ENCODE results near the gene DHCR24. TPM values are rescaled to one million over a fixed set of nuclear protein-coding genes. Genes with fewer than 3 reads are reported as not detected.

DHCR24 gene
- total RNA-seq, 1 donor from 2014 or later: 12.8 TPM

DNA sequence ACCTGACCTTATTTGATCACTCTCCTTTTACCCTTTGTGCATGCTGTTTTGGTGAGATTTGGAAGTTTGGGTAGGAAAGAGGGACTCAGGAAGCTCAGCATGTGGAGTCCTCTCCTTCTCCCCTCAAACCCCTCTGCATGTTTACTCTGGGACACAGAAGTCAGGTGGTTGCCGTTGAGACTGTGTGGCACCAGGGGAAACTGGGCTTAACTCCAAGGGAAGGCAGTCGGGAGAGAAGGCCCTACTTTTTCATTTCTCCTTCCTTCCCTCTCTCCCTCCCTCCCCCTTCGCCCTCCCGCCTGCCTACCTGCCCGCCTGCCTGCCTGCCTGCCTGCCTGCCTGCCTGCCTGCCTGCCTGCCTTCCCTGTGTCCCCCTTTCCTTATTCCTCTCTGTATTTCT, 51.0 kb downstream of the DHCR24 start:
- Histone ChIP-seq H3K36me3 (no peaks in the 10 kb centered on the region), H3K9me3 (replicated peaks) (peaks cover 13% of the 10 kb centered on the region), H3K27me3 (ENCODE audit: low read depth) (peaks cover 10% of the 10 kb centered on the region), H3K4me1 (no peaks in the 10 kb centered on the region), H3K27ac (replicated peaks) (no peak overlapping the region), H3K4me3 (no peak overlapping the region)
- DNase-seq: no peak
- TF ChIP-seq, protein P1, sequence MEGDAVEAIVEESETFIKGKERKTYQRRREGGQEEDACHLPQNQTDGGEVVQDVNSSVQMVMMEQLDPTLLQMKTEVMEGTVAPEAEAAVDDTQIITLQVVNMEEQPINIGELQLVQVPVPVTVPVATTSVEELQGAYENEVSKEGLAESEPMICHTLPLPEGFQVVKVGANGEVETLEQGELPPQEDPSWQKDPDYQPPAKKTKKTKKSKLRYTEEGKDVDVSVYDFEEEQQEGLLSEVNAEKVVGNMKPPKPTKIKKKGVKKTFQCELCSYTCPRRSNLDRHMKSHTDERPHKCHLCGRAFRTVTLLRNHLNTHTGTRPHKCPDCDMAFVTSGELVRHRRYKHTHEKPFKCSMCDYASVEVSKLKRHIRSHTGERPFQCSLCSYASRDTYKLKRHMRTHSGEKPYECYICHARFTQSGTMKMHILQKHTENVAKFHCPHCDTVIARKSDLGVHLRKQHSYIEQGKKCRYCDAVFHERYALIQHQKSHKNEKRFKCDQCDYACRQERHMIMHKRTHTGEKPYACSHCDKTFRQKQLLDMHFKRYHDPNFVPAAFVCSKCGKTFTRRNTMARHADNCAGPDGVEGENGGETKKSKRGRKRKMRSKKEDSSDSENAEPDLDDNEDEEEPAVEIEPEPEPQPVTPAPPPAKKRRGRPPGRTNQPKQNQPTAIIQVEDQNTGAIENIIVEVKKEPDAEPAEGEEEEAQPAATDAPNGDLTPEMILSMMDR (IDR thresholded peaks at IDR 0.05; ENCODE audit: borderline replicate concordance): no peak
- intact Hi-C loops (cut with micrococcal nuclease): no loop called here

DNA sequence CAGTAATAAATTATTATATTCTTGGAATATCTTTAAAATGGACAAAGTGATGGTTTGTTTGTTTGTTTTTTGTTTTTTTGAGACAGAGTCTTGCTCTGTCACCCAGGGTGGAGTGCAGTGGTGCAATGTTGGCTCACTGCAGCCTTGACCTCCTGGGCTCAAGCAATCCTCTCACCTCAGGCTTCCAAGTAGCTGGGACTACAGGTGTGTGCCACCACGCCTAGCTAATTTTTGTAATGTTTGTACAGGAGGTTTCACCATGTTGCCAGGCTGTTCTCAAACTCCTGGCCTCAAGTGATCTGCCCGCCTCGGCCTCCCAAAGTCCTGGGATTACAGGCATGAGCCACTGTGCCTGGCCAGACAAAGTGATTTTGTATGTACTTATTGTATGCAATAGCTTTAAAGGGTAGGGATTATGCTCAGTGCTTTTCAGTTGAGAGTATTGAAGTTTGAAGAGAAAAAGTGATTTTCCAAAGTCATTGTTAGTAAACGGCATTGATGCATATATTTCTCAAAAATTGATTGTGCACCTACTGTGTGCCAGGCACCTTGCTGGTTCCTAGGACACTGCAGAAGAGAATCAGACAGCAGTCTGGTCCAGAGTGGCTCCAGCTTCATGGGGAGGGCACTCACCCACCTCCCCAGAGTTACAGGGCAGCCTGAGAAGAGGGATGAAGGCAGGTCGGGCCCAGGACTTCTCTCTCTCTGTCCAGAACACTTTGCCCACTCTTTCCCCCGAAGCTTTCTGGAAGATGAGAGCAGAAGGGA, 51.7 kb downstream of the DHCR24 start:
- no peaks in the 10 kb centered on the region for H3K4me1 ChIP-seq

DNA sequence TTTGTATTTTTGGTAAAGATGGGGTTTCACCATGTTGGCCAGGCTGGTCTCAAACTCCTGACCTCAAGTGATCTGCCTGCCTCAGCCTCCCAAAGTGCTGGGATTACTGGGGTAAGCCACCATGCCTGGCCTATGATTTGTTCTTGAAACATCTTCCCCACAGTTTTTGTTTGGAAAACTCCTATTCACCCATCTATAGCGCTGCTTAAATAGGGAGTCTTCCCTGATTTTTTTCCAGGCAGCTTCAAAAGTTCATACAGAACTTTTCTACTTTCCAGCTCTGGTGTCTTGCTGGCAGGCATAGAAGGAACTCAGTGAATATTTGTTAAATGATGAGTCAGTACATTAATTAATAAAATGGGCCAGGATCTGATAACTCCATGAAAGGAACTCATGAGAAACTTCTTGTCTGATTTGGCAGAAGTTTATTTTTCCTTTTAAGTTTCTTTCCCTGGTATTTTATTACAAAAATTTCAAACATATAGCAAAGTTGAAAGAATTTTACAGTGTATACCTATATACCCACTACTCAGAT, 52.9 kb downstream of the DHCR24 start:
- H3K27ac ChIP-seq (replicated peaks): no peak overlapping the region
- no peak overlapping the region for H3K4me3 ChIP-seq
- intact Hi-C loops (cut with micrococcal nuclease): no loop called here
- TF ChIP-seq, protein P1 (IDR thresholded peaks at IDR 0.05; ENCODE audit: borderline replicate concordance): no peak
- H3K9me3 ChIP-seq (replicated peaks): peaks cover 29% of the 10 kb centered on the region
- no peaks in the 10 kb centered on the region for H3K36me3 ChIP-seq
- H3K27me3 ChIP-seq (ENCODE audit: low read depth): peaks cover 10% of the 10 kb centered on the region
- no peaks in the 10 kb centered on the region for H3K4me1 ChIP-seq
- DNase-seq: no peak

More for the DNA sequence above, 51.7 kb downstream of the DHCR24 start:
- DNase-seq: no peak
- H3K36me3 ChIP-seq: no peaks in the 10 kb centered on the region
- TF ChIP-seq, protein P1 (IDR thresholded peaks at IDR 0.05; ENCODE audit: borderline replicate concordance): no peak
- peaks cover 10% of the 10 kb centered on the region for H3K27me3 ChIP-seq (ENCODE audit: low read depth)
- peaks cover 19% of the 10 kb centered on the region for H3K9me3 ChIP-seq (replicated peaks)
- H3K27ac ChIP-seq (replicated peaks): no peak overlapping the region
- intact Hi-C loops (cut with micrococcal nuclease): no loop called here
- no peak overlapping the region for H3K4me3 ChIP-seq

DNA sequence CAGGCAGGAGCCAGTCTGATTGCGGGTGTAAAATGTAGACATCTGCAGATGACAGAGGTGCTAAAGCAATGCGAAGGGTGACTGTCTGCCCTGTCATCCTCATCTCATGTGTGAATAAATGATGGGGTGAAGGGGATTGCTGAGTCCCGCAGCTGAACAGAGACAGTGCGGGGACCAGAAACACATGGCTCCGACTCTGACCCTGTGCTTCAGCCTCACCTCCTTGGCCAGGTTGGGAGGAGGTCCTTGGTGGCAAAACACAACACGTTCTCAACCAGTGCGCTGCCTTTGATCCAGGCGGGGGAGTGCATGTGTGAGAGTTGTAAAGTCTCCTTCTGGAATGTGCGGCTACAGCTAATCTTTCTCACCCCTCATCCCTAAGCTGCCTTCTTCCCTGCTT, 53.9 kb downstream of the DHCR24 start:
- intact Hi-C loops (cut with micrococcal nuclease): no loop called here
- TF ChIP-seq, protein P1 (IDR thresholded peaks at IDR 0.05; ENCODE audit: borderline replicate concordance): no peak
- H3K4me3 ChIP-seq: no peak overlapping the region
- DNase-seq: no peak
- H3K4me1 ChIP-seq: no peaks in the 10 kb centered on the region
- H3K9me3 ChIP-seq (replicated peaks): peaks cover 38% of the 10 kb centered on the region
- peaks cover 10% of the 10 kb centered on the region for H3K27me3 ChIP-seq (ENCODE audit: low read depth)
- H3K36me3 ChIP-seq: no peaks in the 10 kb centered on the region
- H3K27ac ChIP-seq (replicated peaks): no peak overlapping the region

DNA sequence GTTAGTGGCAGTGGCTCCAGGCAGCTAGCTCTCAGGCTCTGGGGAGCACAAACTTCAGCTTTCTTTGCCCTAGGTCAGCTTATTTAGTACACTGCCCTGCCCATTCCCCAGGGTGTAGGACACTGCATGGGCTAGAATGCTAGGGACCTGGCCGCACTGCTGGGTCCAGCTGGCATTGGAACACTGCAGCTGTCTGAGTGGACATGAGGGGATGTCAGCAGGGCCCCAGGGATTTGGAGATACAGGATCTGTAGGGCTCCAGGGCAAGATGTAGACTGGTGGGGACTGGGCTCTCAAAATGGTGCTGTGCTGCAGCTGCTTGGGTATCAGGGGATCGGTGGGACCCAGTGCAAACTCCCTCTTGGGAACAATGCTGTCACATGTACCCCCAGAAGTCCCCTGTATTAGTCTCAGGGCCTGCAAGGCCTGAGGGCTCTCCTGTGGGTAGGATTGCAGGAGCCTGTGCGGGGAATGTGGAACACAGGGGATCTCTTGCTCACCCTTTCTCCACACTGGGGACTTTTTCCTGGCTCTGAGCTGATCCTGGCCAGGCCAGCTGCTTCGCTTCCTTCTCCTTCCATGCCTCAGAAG, 60.7 kb downstream of the DHCR24 start:
- peaks cover 78% of the 10 kb centered on the region for H3K9me3 ChIP-seq (replicated peaks)
- intact Hi-C loops (cut with micrococcal nuclease): no loop called here
- H3K36me3 ChIP-seq: no peaks in the 10 kb centered on the region
- H3K27ac ChIP-seq (replicated peaks): no peak overlapping the region
- H3K4me3 ChIP-seq: no peak overlapping the region
- TF ChIP-seq, protein P1 (IDR thresholded peaks at IDR 0.05; ENCODE audit: borderline replicate concordance): no peak
- H3K27me3 ChIP-seq (ENCODE audit: low read depth): no peaks in the 10 kb centered on the region
- H3K4me1 ChIP-seq: no peaks in the 10 kb centered on the region
- no peak for DNase-seq
